ENCODE measurements around the gene UBAP2L.

The UBAP2L gene

DNA sequence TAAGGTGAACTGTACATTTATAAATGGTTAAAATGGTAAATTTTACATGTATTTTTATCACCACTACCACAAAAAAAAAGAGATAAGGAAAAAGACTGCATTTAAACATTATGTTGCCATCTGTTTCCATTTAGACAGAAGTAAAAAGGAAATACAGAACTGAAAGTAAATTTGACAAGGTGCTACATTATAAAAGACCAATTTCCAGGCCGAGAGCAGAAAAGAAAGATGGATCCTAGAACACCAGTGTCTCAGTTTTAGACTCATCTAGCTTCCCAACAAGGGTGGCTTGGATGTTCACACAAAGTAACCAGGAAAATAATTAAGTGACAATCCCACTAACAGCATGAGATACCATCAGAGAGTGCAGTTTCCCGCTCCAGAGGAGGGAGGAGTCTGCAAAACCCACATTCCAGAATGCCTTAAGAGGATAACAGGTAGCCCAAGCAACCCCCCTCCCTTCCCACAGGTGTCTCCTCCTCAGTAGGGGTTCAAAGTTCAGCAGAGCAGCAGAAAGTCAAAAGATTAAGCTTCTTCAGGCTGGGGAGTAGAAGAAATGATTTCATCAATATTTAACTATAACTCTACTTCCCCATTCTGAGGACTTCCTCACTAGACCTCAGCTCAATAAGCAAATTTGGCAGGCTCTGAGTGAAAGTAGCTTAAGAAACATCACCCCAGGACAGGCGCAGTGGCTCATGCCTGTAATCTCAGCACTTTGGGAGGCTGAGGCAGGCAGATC is 40.6 kb upstream of the UBAP2L start:
- Histone ChIP-seq H3K27me3 (no peaks in the 10 kb centered on the region), H3K36me3 (peaks cover 25 to 67% (median 61%) of the 10 kb centered on the region in 11 experiments), H3K4me2 (peak overlapping the region; percentile 83 to 99 (median 96)), H3K9ac (peak overlapping the region; percentile 80 to 97 (median 91)), H3K9me3 (replicated peaks in 1 of 11) (no peaks in the 10 kb centered on the region), H3K27ac (peak overlapping the region; percentile 16 to 97 (median 93); a peak in 18 of 22 replicates), H3K4me1 (peaks cover 61 to 76% (median 70%) of the 10 kb centered on the region in 10 experiments), H4K20me1 (peaks cover 70 to 78% (median 72%) of the 10 kb centered on the region in 11 experiments), H3K4me3 (peak overlapping the region; percentile 82 to 96 (median 90); a peak in 19 of 20 replicates)
- TF ChIP-seq Cebpa-rat (IDR thresholded peaks at IDR 0.05) = no peak

DNA sequence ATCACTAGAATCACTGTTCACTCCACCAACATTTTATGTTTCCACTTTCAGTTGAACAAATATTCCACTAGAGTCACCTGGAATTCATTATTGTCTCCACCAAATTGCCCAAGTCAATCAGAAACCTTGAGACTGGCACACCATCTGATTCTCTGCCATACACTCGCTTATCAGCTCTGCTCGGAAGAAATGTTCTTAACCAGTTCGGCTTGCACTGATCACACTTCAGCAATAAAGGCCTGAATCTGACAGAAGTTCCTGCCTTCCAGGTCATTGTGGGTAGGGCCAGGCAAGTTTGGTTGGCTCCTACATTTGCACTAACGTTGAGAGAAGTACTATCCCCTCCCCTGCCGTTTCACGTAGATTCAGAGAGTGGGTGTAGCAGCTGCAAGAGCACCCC is 38.8 kb upstream of the UBAP2L start:
- H3K36me3 ChIP-seq = peaks cover 15 to 49% (median 43%) of the 10 kb centered on the region in 11 experiments
- no peaks in the 10 kb centered on the region for H3K27me3 ChIP-seq
- H3K4me2 ChIP-seq = peak overlapping the region; percentile 83 to 99 (median 96)
- peak overlapping the region; percentile 84 to 97 (median 91) for H3K9ac ChIP-seq
- H3K4me1 ChIP-seq = peaks cover 43 to 58% (median 53%) of the 10 kb centered on the region in 10 experiments
- H3K27ac ChIP-seq = peak overlapping the region; percentile 82 to 97 (median 93)
- no peak for TF ChIP-seq Cebpa-rat (IDR thresholded peaks at IDR 0.05)
- no peaks in the 10 kb centered on the region for H3K9me3 ChIP-seq (replicated peaks in 1 of 11)
- H4K20me1 ChIP-seq = peaks cover 52 to 60% (median 54%) of the 10 kb centered on the region in 11 experiments
- H3K4me3 ChIP-seq = peak overlapping the region; percentile 82 to 96 (median 90)

DNA sequence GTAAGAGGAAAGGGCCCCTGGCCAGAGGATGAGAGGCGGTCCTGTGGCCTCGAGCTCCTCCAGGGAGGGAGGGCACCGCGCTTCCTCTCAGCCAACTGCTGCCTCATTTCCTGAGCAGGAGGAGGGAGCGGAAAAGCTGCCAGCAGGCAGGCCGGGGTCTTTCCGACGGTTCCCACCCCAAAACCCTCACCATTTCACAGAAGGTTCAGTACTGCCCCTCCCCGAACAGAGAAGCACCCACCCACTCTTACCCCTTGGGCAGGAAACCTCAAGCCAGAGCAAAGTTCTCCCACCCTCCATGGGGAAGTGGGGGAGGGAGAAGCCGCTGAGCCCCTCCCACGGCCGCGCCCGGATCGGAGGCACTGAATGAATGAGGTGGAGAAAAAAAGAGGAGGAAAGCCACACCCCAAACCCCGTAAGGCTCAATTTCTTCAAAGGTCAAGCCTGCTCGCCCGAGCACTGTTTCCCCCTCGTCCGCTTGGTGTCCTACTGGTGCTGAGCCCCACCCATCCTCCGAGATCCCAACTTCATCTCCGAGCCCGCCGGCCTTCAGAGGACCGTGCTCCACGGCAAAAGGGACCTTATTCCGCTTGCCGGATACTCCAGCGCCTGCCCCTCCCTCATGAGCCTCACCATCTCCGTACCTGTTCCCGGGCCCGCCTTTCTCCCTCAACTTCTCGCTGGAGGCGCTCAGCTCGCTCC is 38.3 kb upstream of the UBAP2L start:
- Histone ChIP-seq H3K4me2 (peak overlapping the region; percentile 83 to 99 (median 96); a peak in 21 of 22 replicates), H3K9ac (peak overlapping the region; percentile 84 to 97 (median 91)), H3K27ac (peak overlapping the region; percentile 82 to 97 (median 93)), H3K36me3 (peaks cover 11 to 43% (median 38%) of the 10 kb centered on the region in 11 experiments), H3K9me3 (replicated peaks in 1 of 11) (no peaks in the 10 kb centered on the region), H3K4me1 (peaks cover 37 to 53% (median 47%) of the 10 kb centered on the region in 10 experiments), H4K20me1 (peaks cover 46 to 55% (median 48%) of the 10 kb centered on the region in 11 experiments), H3K27me3 (no peaks in the 10 kb centered on the region), H3K4me3 (peak overlapping the region; percentile 82 to 96 (median 90))
- no peak for TF ChIP-seq Cebpa-rat (IDR thresholded peaks at IDR 0.05)

DNA sequence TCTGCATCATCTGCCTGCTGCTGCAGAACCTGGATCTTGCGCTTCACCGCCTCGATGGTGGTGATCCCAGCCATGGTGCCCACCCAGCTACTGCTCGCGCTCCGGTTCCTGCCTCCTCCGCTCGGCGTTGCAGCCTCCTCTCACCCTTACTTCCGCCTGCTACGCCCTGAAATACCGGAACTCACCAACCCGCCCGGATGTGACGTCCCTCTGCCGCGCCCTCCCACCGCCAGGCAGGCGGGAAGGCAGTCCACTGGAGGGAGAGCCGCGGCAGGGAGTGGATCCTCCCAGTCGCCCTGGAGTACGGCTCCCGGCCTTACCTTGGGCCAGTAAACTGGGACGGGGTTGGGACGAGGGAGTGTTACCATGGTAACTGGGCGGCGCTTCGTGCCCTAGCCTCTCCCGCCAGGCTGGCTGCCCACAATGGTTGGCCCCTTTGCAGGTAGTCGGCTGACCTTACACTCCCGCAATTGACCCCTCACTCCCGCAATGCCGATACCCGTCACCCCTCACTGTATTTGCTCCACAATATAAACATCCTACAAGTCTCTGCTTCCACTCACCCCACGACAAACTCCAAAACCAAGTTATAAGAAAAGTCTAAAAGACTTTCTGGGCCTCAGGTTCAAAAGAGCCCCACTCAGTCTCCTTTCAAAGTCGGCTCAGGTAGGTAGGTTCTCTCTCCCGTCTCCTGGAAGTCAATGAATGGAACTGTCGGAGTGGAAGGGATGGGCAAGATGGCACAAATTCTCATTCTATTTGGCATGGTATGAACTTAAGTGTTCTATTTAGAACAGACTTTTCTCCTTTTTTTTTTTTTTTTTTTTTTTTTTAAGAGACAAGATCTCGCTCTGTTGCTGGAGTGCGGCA is 37.5 kb upstream of the UBAP2L start:
- TF ChIP-seq Cebpa-rat (IDR thresholded peaks at IDR 0.05) = no peak
- peak overlapping the region; percentile 82 to 96 (median 90) for H3K4me3 ChIP-seq
- H3K4me1 ChIP-seq = peaks cover 29 to 45% (median 40%) of the 10 kb centered on the region in 10 experiments
- peaks cover 11 to 36% (median 30%) of the 10 kb centered on the region in 11 experiments for H3K36me3 ChIP-seq
- peak overlapping the region; percentile 84 to 97 (median 91) for H3K9ac ChIP-seq
- peak overlapping the region; percentile 83 to 99 (median 94) for H3K4me2 ChIP-seq
- peak overlapping the region; percentile 82 to 97 (median 93) for H3K27ac ChIP-seq
- H3K27me3 ChIP-seq = no peaks in the 10 kb centered on the region
- H3K9me3 ChIP-seq (replicated peaks in 1 of 11) = no peaks in the 10 kb centered on the region
- H4K20me1 ChIP-seq = peaks cover 39 to 47% (median 40%) of the 10 kb centered on the region in 11 experiments

DNA sequence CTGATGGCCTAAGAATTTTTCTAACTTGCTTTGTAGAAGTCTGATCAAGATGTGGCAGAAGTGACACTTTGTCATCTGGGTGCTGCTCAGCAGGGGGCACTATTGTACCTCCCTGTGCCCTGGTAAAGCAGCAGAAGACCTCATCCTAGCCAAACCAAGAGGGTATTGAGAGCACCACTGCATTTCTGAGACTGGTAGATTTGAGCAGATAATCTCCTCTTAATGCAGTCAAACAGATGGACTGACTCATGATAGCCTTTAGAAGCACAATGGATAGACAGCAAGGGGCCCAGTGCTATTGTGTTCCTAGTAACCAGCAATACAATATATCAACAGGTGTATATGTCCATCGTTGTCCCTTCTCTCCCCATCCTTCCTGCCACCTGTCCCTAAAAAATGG is 34.6 kb upstream of the UBAP2L start:
- no peak overlapping the region for H3K4me2 ChIP-seq
- H3K36me3 ChIP-seq = peaks cover 0 to 7% (median 2%) of the 10 kb centered on the region in 11 experiments; a peak in 10 of 22 replicates
- no peak overlapping the region for H3K4me3 ChIP-seq
- no peak overlapping the region for H3K9ac ChIP-seq
- peaks cover 11 to 18% (median 14%) of the 10 kb centered on the region in 10 experiments for H3K4me1 ChIP-seq
- peaks cover 10 to 18% (median 12%) of the 10 kb centered on the region in 11 experiments for H4K20me1 ChIP-seq
- H3K27ac ChIP-seq = no peak overlapping the region
- no peaks in the 10 kb centered on the region for H3K27me3 ChIP-seq
- no peak for TF ChIP-seq Cebpa-rat (IDR thresholded peaks at IDR 0.05)
- H3K9me3 ChIP-seq (replicated peaks in 1 of 11) = no peaks in the 10 kb centered on the region

DNA sequence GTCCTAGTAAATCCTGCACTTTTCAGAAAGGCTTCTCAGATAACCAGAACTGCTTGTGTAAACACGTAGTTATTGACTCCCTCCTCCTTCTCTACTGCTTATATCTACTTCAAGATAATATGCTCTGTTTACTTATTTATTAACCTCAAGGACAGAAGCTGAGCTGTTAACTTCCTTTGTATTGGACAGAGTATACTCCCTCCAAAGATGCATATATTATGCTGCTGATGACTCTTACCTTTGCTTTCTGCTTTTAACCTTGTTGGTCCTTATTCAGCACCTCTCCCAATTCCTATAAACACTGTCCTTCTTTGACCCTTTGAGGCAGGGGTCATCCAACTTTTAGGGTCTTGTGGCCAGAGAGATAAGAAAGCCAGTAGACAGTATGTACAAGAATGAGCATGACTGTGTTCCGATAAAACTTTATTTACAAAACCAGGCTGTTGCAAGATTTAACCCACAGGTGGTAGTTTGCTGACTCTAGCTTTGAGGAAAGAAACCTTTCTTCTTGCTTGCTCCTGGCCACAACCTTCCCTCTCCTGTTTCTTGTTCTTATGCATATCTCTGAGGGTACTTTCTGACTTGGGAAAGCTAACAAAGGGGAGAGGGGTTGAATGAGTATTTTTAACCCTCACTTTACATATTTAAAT is 33.8 kb upstream of the UBAP2L start:
- peaks cover 2 to 10% (median 4%) of the 10 kb centered on the region in 11 experiments; a peak in 21 of 22 replicates for H4K20me1 ChIP-seq
- TF ChIP-seq Cebpa-rat (IDR thresholded peaks at IDR 0.05) = no peak
- H3K36me3 ChIP-seq = no peaks in the 10 kb centered on the region
- no peaks in the 10 kb centered on the region for H3K27me3 ChIP-seq
- H3K4me1 ChIP-seq = peaks cover 12 to 26% (median 20%) of the 10 kb centered on the region in 10 experiments
- no peak overlapping the region for H3K27ac ChIP-seq
- H3K9me3 ChIP-seq (replicated peaks in 1 of 11) = no peaks in the 10 kb centered on the region
- H3K4me2 ChIP-seq = no peak overlapping the region
- H3K9ac ChIP-seq = no peak overlapping the region; a peak in 2 of 22 replicates
- no peak overlapping the region for H3K4me3 ChIP-seq

DNA sequence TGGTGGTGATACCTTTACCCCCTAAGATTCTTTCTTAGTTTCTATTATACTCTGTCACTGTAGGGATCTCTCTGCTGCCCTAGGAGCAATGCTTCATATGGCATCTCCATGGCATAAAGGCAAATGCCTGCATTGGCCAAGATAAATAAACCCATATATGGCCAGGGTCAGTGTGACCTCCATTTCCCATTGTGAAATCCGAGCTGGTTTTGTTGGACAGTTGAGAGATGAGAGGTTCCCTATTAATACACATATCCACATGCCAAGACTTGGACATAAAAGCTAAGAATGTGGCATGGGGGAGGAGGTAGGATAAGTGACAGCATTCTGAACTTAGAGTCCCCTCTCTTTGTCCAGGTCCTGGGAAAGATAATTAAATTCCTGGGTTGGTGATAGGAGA is 30.2 kb upstream of the UBAP2L start:
- H3K9ac ChIP-seq = no peak overlapping the region
- H3K36me3 ChIP-seq = no peaks in the 10 kb centered on the region
- no peaks in the 10 kb centered on the region for H3K9me3 ChIP-seq (replicated peaks in 1 of 11)
- TF ChIP-seq Cebpa-rat (IDR thresholded peaks at IDR 0.05) = no peak
- no peaks in the 10 kb centered on the region for H4K20me1 ChIP-seq
- no peak overlapping the region for H3K4me2 ChIP-seq
- H3K4me1 ChIP-seq = peaks cover 15 to 44% (median 27%) of the 10 kb centered on the region in 10 experiments
- H3K4me3 ChIP-seq = no peak overlapping the region
- no peak overlapping the region for H3K27ac ChIP-seq
- H3K27me3 ChIP-seq = no peaks in the 10 kb centered on the region

DNA sequence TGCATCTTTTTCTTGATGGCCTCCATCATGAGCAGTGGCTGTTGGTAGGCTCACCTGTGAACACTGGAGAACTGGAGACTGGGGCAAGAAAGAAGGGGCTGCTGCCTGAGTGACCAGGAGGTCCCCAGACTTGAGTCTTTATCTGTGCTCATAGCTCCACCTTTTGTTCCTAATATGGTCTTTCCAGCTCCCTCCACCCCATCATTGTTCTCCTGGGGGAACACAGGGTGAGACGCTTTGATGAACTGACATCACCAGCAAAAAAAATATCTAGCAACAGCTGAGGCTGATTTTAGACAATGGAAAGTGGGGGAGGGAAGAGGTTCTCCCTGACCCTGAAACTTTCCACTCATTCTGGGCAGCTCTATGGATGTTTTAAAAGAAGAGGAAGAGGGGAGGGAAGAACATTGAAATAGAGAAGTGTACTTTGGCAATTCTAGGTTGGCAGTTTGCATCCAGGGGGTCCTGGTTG is 28.7 kb upstream of the UBAP2L start, which contains the start of gene TPM3:
TPM3 (minus strand) TSS at position 111 of the 472 bp plus-strand sequence; CDS start at position 29, 82 bp downstream.
- Histone ChIP-seq H3K4me2 (peak within 1 kb of the TSS; percentile 50 to 84 (median 74)), H3K27ac (peak within 1 kb of the TSS in 10 of 11 experiments; percentile 39 to 75 (median 68); a peak in 19 of 22 replicates), H3K9ac (peak within 1 kb of the TSS in 9 of 11 experiments; percentile 8 to 61 (median 41); a peak in 13 of 22 replicates), H3K9me3 (replicated peaks in 1 of 11) (no peaks in the 10 kb centered on the region), H3K27me3 (no peaks in the 10 kb centered on the region), H4K20me1 (no peaks in the 10 kb centered on the region), H3K36me3 (no peaks in the 10 kb centered on the region), H3K4me1 (peaks cover 15 to 44% (median 27%) of the 10 kb centered on the region in 10 experiments), H3K4me3 (no peak within 1 kb of the TSS)
- TF ChIP-seq Cebpa-rat (IDR thresholded peaks at IDR 0.05) = no peak
